AG09319 (cell line): ENCODE measurements around the gene WDR27.
"Not testable (repeated sequence)": the region's sequence is repeated elsewhere in the genome, so short reads cannot be mapped to it uniquely, and the experiment has no call there.

ENCODE experiments used
- DNase-seq: peaks from one replicate; pipeline ENCODE4 v3.0.0-alpha.2; 2010; ENCODE audit warnings: low read depth; ENCODE audit errors: extremely low read depth
- TF ChIP-seq, protein P1 (sequence below): IDR thresholded peaks from 2 replicates; pipeline ENCODE4 v1.5.1; 2011; ENCODE audit warnings: low read depth, mild to moderate bottlenecking, inconsistent platforms, low read length, moderate library complexity

WDR27 gene

DNA sequence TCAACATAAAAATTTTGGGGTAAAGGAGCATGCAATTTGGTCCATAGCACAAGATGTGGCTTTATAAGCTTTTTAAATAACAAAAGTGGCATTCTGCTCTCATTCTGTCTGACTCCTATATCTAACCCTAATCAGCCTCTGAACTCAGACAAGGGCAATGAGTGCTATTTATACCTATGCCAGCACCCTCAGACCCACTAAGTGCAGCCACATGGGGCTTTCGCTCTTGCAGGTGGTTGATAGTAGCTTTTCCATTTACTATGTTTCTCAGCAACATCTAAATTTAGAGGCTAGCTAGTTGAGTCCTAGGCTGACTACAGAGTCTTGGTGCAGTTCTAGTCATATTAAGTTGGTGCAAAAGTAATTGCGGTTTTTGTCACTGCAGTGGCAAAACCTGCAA, 231.0 kb downstream of the WDR27 start:
- DNase-seq = no peak
- TF ChIP-seq, protein P1, sequence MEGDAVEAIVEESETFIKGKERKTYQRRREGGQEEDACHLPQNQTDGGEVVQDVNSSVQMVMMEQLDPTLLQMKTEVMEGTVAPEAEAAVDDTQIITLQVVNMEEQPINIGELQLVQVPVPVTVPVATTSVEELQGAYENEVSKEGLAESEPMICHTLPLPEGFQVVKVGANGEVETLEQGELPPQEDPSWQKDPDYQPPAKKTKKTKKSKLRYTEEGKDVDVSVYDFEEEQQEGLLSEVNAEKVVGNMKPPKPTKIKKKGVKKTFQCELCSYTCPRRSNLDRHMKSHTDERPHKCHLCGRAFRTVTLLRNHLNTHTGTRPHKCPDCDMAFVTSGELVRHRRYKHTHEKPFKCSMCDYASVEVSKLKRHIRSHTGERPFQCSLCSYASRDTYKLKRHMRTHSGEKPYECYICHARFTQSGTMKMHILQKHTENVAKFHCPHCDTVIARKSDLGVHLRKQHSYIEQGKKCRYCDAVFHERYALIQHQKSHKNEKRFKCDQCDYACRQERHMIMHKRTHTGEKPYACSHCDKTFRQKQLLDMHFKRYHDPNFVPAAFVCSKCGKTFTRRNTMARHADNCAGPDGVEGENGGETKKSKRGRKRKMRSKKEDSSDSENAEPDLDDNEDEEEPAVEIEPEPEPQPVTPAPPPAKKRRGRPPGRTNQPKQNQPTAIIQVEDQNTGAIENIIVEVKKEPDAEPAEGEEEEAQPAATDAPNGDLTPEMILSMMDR = no peak

DNA sequence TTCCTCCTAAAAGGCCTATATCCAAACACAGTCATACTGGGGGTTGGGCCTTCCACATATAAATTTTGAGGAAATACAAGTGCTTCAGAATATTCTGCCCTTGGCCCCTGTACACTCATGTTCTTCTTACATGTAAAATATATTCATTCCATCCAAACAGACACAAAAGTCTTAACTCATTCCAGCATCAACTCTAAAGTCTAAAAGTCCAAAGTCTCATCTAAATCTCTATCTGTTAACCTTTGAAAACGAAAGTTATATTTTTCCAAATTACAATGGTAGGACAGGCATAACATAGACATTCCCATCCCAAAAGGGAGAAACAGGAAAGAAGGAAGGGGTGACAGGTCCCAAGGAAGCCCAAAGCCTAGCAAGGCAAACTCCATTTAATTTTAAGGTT, 232.8 kb downstream of the WDR27 start:
- no peak for DNase-seq
- TF ChIP-seq, protein P1 = no peak

DNA sequence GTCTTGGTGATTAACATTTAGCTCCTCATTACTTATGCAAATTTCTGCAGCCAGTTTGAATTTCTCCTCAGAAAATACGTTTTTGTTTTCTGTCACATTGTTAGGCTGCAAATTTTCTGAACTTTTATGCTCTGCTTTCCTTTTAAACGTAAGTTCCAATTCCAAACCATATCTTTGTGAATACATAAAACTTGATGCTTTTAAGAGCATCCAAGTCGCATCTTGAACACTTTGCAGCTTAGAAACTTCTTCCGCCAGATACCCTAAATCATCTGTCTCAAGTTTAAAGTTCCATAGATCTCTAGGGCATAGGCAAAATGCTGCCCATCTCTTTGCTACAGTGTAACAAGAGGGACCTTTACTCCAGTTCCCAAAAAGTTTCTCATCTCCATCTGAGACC, 234.1 kb downstream of the WDR27 start:
- not testable (repeated sequence) for DNase-seq

DNA sequence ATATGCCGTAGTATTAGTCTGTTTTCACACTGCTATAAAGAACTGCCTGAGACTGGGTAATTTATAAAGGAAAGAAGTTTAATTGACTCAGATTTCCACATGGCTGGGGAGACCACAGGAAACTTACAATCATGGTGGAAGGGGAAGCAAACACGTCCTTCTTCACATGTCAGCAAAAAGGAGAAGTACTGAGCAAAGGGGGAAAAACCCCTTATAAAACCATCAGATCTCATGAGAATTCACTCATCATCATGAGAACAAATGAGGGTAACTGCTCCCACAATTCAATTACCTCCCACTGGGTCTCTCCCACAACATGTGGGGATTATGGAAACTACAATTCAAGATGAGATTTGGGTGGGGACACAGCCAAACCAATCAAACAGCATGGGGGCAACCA, 235.6 kb downstream of the WDR27 start:
- DNase-seq = not testable (repeated sequence)

DNA sequence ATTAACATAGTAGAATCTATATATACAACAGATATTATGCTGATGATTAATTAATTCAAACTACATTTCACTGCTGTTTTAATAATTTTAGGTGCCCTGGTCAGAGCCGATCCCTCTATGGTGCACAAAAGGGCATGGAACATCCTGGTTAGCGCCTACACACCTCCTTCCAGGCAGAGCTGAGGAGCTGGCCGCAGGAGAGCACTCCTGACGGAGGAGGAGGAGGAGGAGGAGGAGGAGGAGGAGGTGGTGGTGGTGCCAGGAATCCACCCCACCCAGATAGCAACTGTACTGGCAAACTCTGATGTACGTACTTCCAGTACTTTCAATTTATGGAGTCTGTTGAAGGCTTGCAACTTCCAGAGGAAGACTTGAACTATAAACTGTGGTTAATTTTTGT, 244.1 kb downstream of the WDR27 start:
- TF ChIP-seq, protein P1 = no peak
- no peak for DNase-seq

DNA sequence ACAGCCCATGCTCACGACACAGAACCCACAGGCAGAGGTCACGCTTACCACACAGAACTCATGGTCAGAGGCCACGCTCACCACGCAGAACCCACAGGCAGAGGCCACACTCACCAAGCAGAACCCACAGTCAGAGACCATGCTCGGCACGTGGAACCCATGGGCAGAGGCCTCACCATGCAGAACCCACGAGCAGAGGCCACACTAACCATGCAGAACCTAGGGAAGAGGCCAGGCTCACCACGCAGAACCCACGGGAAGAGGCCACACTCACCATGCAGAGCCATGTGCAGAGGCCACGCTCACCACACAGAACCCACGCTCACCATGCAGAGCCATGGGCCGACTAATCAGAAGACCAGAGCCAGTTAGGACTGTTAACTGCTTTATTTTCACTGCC, 245.0 kb downstream of the WDR27 start:
- TF ChIP-seq, protein P1 = no peak

DNA sequence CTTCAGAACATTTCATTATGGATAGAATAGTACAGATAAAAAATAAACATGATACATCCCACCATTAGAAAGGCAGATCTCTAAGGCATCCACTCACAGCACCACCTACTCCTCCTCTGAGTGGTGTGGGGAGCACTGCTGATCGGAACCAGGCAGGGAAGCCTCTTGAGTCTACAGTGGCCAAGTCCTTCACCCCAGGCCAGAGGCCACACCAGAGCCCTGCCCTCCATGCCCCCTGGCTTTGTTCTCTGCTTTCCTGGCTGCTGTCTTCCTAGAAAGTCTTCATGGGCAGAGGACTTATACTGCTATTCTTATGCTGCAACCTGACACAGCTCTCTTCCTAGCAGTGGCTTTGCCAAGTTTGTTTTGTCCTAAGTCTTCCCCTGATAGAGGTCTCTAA, 246.4 kb downstream of the WDR27 start:
- TF ChIP-seq, protein P1 = no peak
- DNase-seq = no peak

More for the DNA sequence above, 245.0 kb downstream of the WDR27 start:
- no peak for DNase-seq

DNA sequence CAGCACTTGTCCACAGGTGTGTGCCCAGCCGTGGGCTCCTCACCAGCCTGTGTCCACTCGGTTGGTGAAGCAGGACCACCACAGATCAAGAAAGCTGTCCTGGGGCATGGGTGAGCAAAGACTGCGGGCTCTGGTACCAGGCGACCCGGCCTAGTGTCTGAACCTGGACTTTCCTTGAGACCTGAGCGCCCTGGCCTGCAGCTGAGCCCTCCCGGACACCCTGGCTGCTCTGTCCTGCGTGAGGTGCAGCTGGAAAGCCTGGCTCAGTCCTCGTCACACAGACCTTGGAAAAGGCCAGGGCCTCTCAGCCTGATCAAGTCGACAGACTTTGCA, 247.0 kb downstream of the WDR27 start:
- no peak for DNase-seq
- TF ChIP-seq, protein P1 = no peak
